ENCODE data around the gene AFF3. TPM values are rescaled to one million over a fixed set of nuclear protein-coding genes. Genes with fewer than 3 reads are reported as not detected.

AFF3 gene
- total and polyA plus RNA-seq, 2 of the 8 experiments (the other 6 are each of a cell fraction or from before 2014, with no cell fraction given), result 0.27 to 3.0 TPM

DNA sequence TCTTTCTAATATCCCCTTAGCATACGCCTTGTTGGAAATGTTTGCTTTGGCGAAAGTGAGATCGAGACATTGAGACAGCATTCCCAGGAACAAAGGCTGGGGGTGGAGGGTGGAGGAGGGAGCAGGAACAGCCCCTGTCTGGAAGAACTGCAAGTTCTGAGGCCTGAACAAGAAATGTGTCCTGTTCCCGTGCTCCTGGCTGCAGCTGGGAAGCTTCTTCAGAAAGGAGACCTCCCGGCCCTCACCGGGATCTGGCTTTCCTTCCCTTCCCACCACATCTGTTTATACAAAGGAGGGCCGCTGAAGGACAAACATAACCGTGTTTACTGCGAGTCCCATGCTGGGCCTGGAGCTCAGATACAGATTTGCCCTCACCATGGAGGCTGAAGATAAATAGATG lies 35.9 kb downstream of the AFF3 start:
- ChIA-PET POLR2A (ENCODE audit: partially characterized antibody) (interaction anchor here (0.9 kb wide), 1 partner anchor 457 kb away, joined by 3 read pairs; no protein-coding TSS in a partner anchor), CTCF (ENCODE audit: partially characterized antibody) (interaction anchor here (0.6 to 1.6 kb wide), 7 partner anchors 7 to 382 kb away, joined by 3 to 4 read pairs (median 3); no protein-coding TSS in a partner anchor)
- TF ChIP-seq ZNF274 (IDR thresholded peaks at IDR 0.05; ENCODE audit: borderline replicate concordance, extremely low read depth, low read length) (no peak), CTBP2 (IDR thresholded peaks at IDR 0.05; ENCODE audit: borderline replicate concordance, insufficient read depth, insufficient read length, low read length) (peak; percentile 24), EGR1 (IDR thresholded peaks at IDR 0.05; ENCODE audit: borderline replicate concordance, low read depth, low read length) (peak; percentile 54; the same call in 1 of the 2 replicates), TEAD4 (IDR thresholded peaks at IDR 0.05; ENCODE audit: low read depth, low read length) (peak; percentile 81)
- Histone ChIP-seq H2BK120ac (replicated peaks; ENCODE audit: low read depth, low read length) (no peak overlapping the region), H3K79me1 (ENCODE audit: low read depth, low read length) (no peaks in the 10 kb centered on the region), H3K27ac (ENCODE audit: low read depth, low read length) (no peak overlapping the region), H3K56ac (replicated peaks; ENCODE audit: insufficient read length, low read depth, low read length) (no peak overlapping the region), H4K5ac (ENCODE audit: insufficient read length, low read depth, low read length) (no peak overlapping the region), H3K27me3 (replicated peaks in 1 of 4; ENCODE audit: control insufficient read depth in 3 of 4, extremely low read depth in 1 of 4, insufficient read depth in 3 of 4, low read length in 3 of 4) (peaks cover 26 to 68% (median 55%) of the 10 kb centered on the region in 4 experiments), H3K4me3 (ENCODE audit: extremely low read depth in 1 of 4, insufficient read depth in 2 of 4, low read depth in 3 of 4, low read length in 4 of 4) (peak overlapping the region in 3 of 4 experiments; percentile 35 to 70 (median 41); a peak in 5 of 8 replicates), H4K91ac (replicated peaks; ENCODE audit: insufficient read length, low read length) (no peak overlapping the region), H2BK15ac (ENCODE audit: low read length) (no peak overlapping the region), H3K14ac (ENCODE audit: insufficient read length) (no peak overlapping the region), H2BK5ac (ENCODE audit: low read depth, low read length) (no peak overlapping the region), H3K4me2 (ENCODE audit: insufficient read depth in 1 of 2, low read depth in 2 of 2, low read length in 2 of 2) (peak overlapping the region; percentile 85 to 94), H3K4ac (replicated peaks; ENCODE audit: insufficient read length, low read depth, low read length) (no peak overlapping the region), H2BK12ac (ENCODE audit: low read depth, low read length) (no peak overlapping the region), H3K9ac (replicated peaks in 1 of 4; ENCODE audit: extremely low read depth in 1 of 4, low read depth in 3 of 4, low read length in 3 of 4) (no peak overlapping the region), H3K4me1 (replicated peaks in 1 of 4; ENCODE audit: control insufficient read depth in 3 of 4, insufficient read depth in 4 of 4, low read length in 3 of 4) (peaks cover 0 to 7% (median 3%) of the 10 kb centered on the region in 4 experiments; a peak in 2 of 7 replicates), H3K23ac (ENCODE audit: insufficient read length) (no peak overlapping the region), H3K23me2 (ENCODE audit: low read depth, low read length) (peaks cover 8% of the 10 kb centered on the region; the same call in 1 of the 2 replicates), H2BK20ac (ENCODE audit: low read length) (no peak overlapping the region), H3K79me2 (ENCODE audit: control insufficient read depth in 1 of 2, insufficient read depth in 2 of 2, low read length in 2 of 2) (no peaks in the 10 kb centered on the region), H2AFZ (ENCODE audit: low read length) (no peak overlapping the region), H2AK5ac (ENCODE audit: low read depth, low read length) (no peak overlapping the region), H3K18ac (ENCODE audit: extremely low read depth, low read length) (no peak overlapping the region), H4K20me1 (replicated peaks in 1 of 2; ENCODE audit: control insufficient read depth in 1 of 2, insufficient read depth in 2 of 2, low read length in 2 of 2) (no peaks in the 10 kb centered on the region), H3K36me3 (ENCODE audit: control insufficient read depth in 2 of 4, insufficient read depth in 4 of 4, low read length in 3 of 4) (no peaks in the 10 kb centered on the region), H4K8ac (ENCODE audit: extremely low read depth, insufficient read depth, low read length) (no peak overlapping the region), H3K9me3 (ENCODE audit: insufficient read depth in 2 of 2, low read depth in 1 of 2, low read length in 1 of 2) (no peaks in the 10 kb centered on the region)
- WGBS, 2 experiments (ENCODE audit: extremely low coverage in 1 of 2, insufficient coverage in 1 of 2, insufficient read length in 1 of 2, insufficient replicate concordance in 2 of 2, low coverage in 1 of 2, low lambda C conversion rate in 2 of 2, missing lambda C conversion rate in 1 of 2), result 1% methylated on average over 9 of the region's 9 CpGs; no CpG with 5 or more reads in 1 of the 2 experiments
- FAIRE-seq (no peak), DNase-seq (ENCODE audit: low read depth in 1 of 2, low spot score in 2 of 2) (no peak)
